ENCODE data around the gene OR10A5. TPM values are rescaled to one million over a fixed set of nuclear protein-coding genes. Genes with fewer than 3 reads are reported as not detected.

OR10A5 gene, protein sequence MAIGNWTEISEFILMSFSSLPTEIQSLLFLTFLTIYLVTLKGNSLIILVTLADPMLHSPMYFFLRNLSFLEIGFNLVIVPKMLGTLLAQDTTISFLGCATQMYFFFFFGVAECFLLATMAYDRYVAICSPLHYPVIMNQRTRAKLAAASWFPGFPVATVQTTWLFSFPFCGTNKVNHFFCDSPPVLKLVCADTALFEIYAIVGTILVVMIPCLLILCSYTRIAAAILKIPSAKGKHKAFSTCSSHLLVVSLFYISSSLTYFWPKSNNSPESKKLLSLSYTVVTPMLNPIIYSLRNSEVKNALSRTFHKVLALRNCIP
- total RNA-seq = not detected in 2 replicates

DNA sequence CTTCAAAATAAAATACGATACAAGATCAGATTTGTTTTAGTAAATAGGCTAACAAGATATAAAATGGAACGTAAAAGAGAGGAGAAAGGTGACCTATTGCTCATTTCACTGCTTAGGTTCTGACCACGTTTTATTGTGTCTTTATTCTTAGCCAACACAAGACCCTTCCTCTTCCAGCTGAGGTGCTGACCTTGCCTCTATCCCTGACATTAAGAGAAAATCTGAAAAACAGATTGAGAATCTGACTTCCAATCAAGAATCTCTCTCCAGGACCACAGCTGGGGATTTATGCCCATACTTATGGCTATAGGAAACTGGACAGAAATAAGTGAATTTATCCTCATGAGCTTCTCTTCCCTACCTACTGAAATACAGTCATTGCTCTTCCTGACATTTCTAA is at the start of gene OR10A5:
TSS of gene OR10A5 (plus strand) at position 301 of the 400 bp plus-strand sequence. CDS start at position 301, 0 bp downstream.

DNA sequence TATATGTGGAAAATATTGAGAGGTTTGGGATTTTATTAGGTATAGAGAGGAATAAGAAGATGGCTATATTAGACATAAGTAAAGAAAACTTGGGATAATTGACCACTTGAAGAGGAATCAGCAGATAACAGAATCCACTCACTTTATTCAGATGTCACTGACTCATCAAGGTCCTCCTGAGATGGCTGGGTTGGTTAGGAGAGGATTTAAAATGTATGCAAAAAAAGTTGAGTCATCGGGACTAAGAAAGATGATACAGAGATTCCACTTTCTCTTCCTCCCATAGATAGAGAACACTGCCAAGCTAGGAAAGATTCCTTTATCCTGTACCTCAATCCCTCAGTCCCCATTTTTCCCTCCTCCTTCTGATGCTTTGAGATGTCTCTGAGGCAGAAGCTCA is 46.1 kb upstream of the OR10A5 start, which contains the start of gene OR6A2:
TSS of gene OR6A2 (minus strand) at position 288 of the 400 bp plus-strand sequence. CDS start 3,981 bp downstream, outside the sequence.

GRCh38 chr11:6862961-6863360 is 17.5 kb downstream of the OR10A5 start, which contains the start of gene OR10A2:
TSS of gene OR10A2 (plus strand) at chr11:6863057. CDS start at chr11:6869755, 6,698 bp downstream.

DNA sequence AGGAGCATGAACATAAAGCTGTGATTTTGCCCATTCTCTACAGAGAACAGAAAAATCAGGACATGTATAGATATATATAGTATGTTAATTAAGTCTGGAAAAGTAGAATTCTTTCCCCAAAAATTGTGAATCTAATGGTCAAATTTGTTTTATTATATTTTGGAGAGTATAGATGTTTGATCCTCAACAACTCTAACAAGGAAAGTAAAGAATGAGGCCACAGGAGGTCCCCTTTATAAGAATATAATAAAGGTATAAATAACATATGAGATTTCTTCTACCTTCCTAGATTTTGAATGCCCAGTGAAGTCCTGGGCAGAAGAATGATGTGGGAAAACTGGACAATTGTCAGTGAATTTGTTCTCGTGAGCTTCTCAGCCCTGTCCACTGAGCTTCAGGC is 30.8 kb downstream of the OR10A5 start, which contains the start of gene OR10A4:
TSS of gene OR10A4 (plus strand) at position 301 of the 400 bp plus-strand sequence. CDS start at position 324, 23 bp downstream.

DNA sequence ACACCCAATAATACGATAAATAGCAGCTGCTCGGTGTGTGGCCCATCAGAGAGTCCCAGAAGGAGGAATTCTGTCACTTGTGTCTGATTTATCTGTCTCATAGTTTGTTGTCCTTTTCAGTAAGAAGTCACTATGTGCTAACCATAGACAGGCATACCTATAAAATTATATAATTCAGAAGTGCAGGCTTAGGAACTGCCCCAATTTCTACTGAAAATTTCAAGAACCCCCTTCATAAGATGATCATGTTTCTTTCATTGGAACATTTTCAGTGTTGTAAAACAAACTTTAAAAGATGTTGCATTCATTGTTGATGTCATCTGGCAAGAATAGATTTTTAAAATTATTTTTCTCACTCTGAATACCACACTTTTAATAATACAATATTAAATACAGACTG is 46.9 kb downstream of the OR10A5 start, which contains the start of gene OR2D2:
TSS of gene OR2D2 (minus strand) at position 101 of the 400 bp plus-strand sequence. CDS start at position 101, 0 bp downstream.

Other genes starting within 250 kb of the OR10A5 start
- 8.5 and 11.8 TPM in 2 replicates for gene RRP8, start 242.1 kb upstream of the OR10A5 start, total RNA-seq
- gene ILK, start 241.9 kb upstream of the OR10A5 start, total RNA-seq = 118 and 125 TPM in 2 replicates
- gene TAF10, start 233.5 kb upstream of the OR10A5 start, total RNA-seq = 16.8 and 26.7 TPM in 2 replicates
- 76.7 and 99.4 TPM in 2 replicates for gene TPP1, start 226.3 kb upstream of the OR10A5 start, total RNA-seq
- gene DCHS1, start 189.9 kb upstream of the OR10A5 start, total RNA-seq = 33.4 and 45.6 TPM in 2 replicates
- 38.6 and 42.4 TPM in 2 replicates for gene MRPL17, start 162.3 kb upstream of the OR10A5 start, total RNA-seq
- gene OR2AG2, start 73.7 kb upstream of the OR10A5 start, total RNA-seq = not detected in 2 replicates
- gene OR2AG1, start 62.7 kb upstream of the OR10A5 start, total RNA-seq = not detected in 2 replicates
- gene OR6A2, start 46.0 kb upstream of the OR10A5 start, total RNA-seq = under 0.01 TPM in 1 of 2 replicates, not detected in the other
- gene OR10A2, start 17.4 kb downstream of the OR10A5 start, total RNA-seq = not detected in 2 replicates
- gene OR10A4, start 30.9 kb downstream of the OR10A5 start, total RNA-seq = not detected in 2 replicates
- not detected in 2 replicates for gene OR2D2, start 46.8 kb downstream of the OR10A5 start, total RNA-seq
- not detected in 2 replicates for gene OR2D3, start 75.3 kb downstream of the OR10A5 start, total RNA-seq
- 0.33 and 0.69 TPM in 2 replicates for gene ZNF215, start 80.7 kb downstream of the OR10A5 start, total RNA-seq
- gene ZNF214, start 174.7 kb downstream of the OR10A5 start, total RNA-seq = under 0.01 and 0.26 TPM in 2 replicates
- not detected in 2 replicates for gene NLRP14, start 174.8 kb downstream of the OR10A5 start, total RNA-seq
- gene RBMXL2, start 243.3 kb downstream of the OR10A5 start, total RNA-seq = not detected in 2 replicates